Ramos (cell line): ENCODE data around the gene RETN.
"Not testable (repeated sequence)": the region's sequence is repeated elsewhere in the genome, so short reads cannot be mapped to it uniquely, and the experiment has no call there.

Source experiments
- in situ Hi-C: fragments of 300-500 bp; cut with MboI; formaldehyde crosslinking; loops from one replicate; pipeline ENCODE4 v1.14.3; 2022; ENCODE audit warnings: low sequenced_read_pairs; ENCODE audit not compliant: unreplicated experiment

The RETN gene

GRCh38 chr19:7637374-7638256 is 31.2 kb upstream of the RETN start:
- in situ Hi-C loops: no loop called here

- in situ Hi-C loops: no loop called here
Measured at GRCh38 chr19:7638802-7639465, 29.9 kb upstream of the RETN start.

- in situ Hi-C loops: no loop called here
Measured at GRCh38 chr19:7639863-7640348, 28.9 kb upstream of the RETN start.

GRCh38 chr19:7640803-7641202 is 28.0 kb upstream of the RETN start:
- in situ Hi-C loops: no loop called here

GRCh38 chr19:7641290-7642276 is 27.3 kb upstream of the RETN start:
- in situ Hi-C loops: no loop called here

GRCh38 chr19:7642295-7643030 is 26.4 kb upstream of the RETN start:
- in situ Hi-C loops: no loop called here

- in situ Hi-C loops: no loop called here
Measured at GRCh38 chr19:7643031-7643415, 25.8 kb upstream of the RETN start.

- in situ Hi-C loops: not testable (repeated sequence)
Measured at GRCh38 chr19:7643629-7644549, 25.0 kb upstream of the RETN start.

GRCh38 chr19:7644550-7644877 is 24.3 kb upstream of the RETN start:
- in situ Hi-C loops: no loop called here

GRCh38 chr19:7645163-7645562 is 23.7 kb upstream of the RETN start:
- in situ Hi-C loops: no loop called here

- in situ Hi-C loops: no loop called here
Measured at GRCh38 chr19:7645656-7646425, 23.0 kb upstream of the RETN start.

- in situ Hi-C loops: no loop called here
Measured at GRCh38 chr19:7646426-7646700, 22.5 kb upstream of the RETN start.

GRCh38 chr19:7647156-7647555 is 21.7 kb upstream of the RETN start:
- in situ Hi-C loops: no loop called here

- in situ Hi-C loops: no loop called here
Measured at GRCh38 chr19:7648265-7649014, 20.4 kb upstream of the RETN start.

GRCh38 chr19:7650148-7650547 is 18.7 kb upstream of the RETN start:
- in situ Hi-C loops: no loop called here

- in situ Hi-C loops: no loop called here
Measured at GRCh38 chr19:7652061-7652641, 16.7 kb upstream of the RETN start.

GRCh38 chr19:7654401-7654800 is 14.4 kb upstream of the RETN start:
- in situ Hi-C loops: no loop called here
